Fibroblast of the aortic adventitia (primary cell): Measurements from ENCODE around the gene IGLL5. TPM values are rescaled to one million over a fixed set of nuclear protein-coding genes. Genes with fewer than 3 reads are reported as not detected.
"Not testable (repeated sequence)": the region's sequence is repeated elsewhere in the genome, so short reads cannot be mapped to it uniquely, and the experiment has no call there.

Experiments used
- DNase-seq: peaks from one replicate; pipeline ENCODE4 v3.0.0-alpha.2; 2010; ENCODE audit warnings: low read depth
- H3K4me3 ChIP-seq: 2 replicates; pipeline ENCODE4 v1.5.1; 2011; ENCODE audit warnings: low read depth, mild to moderate bottlenecking, control low read depth, low read length, moderate library complexity
- CTCF ChIP-seq: IDR thresholded peaks from 2 replicates; pipeline ENCODE4 v1.5.1; 2011; ENCODE audit warnings: mild to moderate bottlenecking, low read length, control low read depth, inconsistent platforms; ENCODE audit not compliant: insufficient read depth
- total RNA-seq: library from RNA; depleted of rRNA; stranded (reverse); fragments of >200 nt; gene quantifications from 2 replicates; pipeline ENCODE4 v1.2.3, GENCODE V29; 2012; ENCODE audit warnings: low replicate concordance

Gene IGLL5
- total RNA-seq, 1 donor = not detected

- no peak for DNase-seq
- no peak overlapping the region for H3K4me3 ChIP-seq
- TF ChIP-seq CTCF = no peak
These were observed 31.4 kb downstream of the IGLL5 start for GRCh38 chr22:22919041-22919440.

- no peak overlapping the region for H3K4me3 ChIP-seq
- no peak for DNase-seq
- TF ChIP-seq CTCF = no peak
These were observed 32.6 kb downstream of the IGLL5 start for GRCh38 chr22:22920104-22920654.

- no peak for DNase-seq
- no peak for TF ChIP-seq CTCF
These were observed 33.4 kb downstream of the IGLL5 start for GRCh38 chr22:22920910-22921550.

GRCh38 chr22:22921575-22921974 lies 34.0 kb downstream of the IGLL5 start:
- no peak for DNase-seq
- no peak for TF ChIP-seq CTCF
- H3K4me3 ChIP-seq = no peak overlapping the region

More at GRCh38 chr22:22920910-22921550, 33.4 kb downstream of the IGLL5 start:
- no peak overlapping the region for H3K4me3 ChIP-seq

- DNase-seq, H3K4me3 ChIP-seq: not testable (repeated sequence)
These were observed 34.7 kb downstream of the IGLL5 start for GRCh38 chr22:22922092-22922953.

GRCh38 chr22:22922954-22923319 lies 35.3 kb downstream of the IGLL5 start:
- DNase-seq = no peak
- TF ChIP-seq CTCF = no peak
- no peak overlapping the region for H3K4me3 ChIP-seq

- TF ChIP-seq CTCF = no peak
- DNase-seq = no peak
- no peak overlapping the region for H3K4me3 ChIP-seq
These were observed 35.8 kb downstream of the IGLL5 start for GRCh38 chr22:22923379-22923778.
